ENCODE measurements around the gene AGPAT3. TPM values are rescaled to one million over a fixed set of nuclear protein-coding genes. Genes with fewer than 3 reads are reported as not detected.

Gene AGPAT3
- total RNA-seq, 1 donor from 2014 or later = 7.8 TPM

GRCh38 chr21:43900690-43901089 is 35.7 kb downstream of the AGPAT3 start:
- no peaks in the 10 kb centered on the region for H3K9me3 ChIP-seq (ENCODE audit: low read depth)
- H2AFZ ChIP-seq (replicated peaks) = no peak overlapping the region
- H3K9me3 Mint-ChIP-seq = peaks cover 19% of the 10 kb centered on the region
- H3K4me2 ChIP-seq = no peak overlapping the region
- H3K4me1 ChIP-seq = no peaks in the 10 kb centered on the region
- H3K4me1 Mint-ChIP-seq = peaks cover 13% of the 10 kb centered on the region
- no peak for TF ChIP-seq EZH2 (IDR thresholded peaks at IDR 0.05)
- H3K36me3 ChIP-seq = no peaks in the 10 kb centered on the region
- H3K4me3 Mint-ChIP-seq = no peak overlapping the region
- no peak overlapping the region for H3K27ac Mint-ChIP-seq
- peaks cover 9% of the 10 kb centered on the region for H3K27me3 Mint-ChIP-seq (ENCODE audit: insufficient read depth, low read depth)
- H3K36me3 Mint-ChIP-seq = peaks cover 25% of the 10 kb centered on the region
- H3K9ac ChIP-seq = no peak overlapping the region
- no peaks in the 10 kb centered on the region for H3K79me2 ChIP-seq (ENCODE audit: low read depth)
- no peak overlapping the region for H3K4me3 ChIP-seq
- no peak overlapping the region for H3K27ac ChIP-seq
- no peaks in the 10 kb centered on the region for H3F3A ChIP-seq (ENCODE audit: low read depth)
- DNase-seq (ENCODE audit: low spot score) = no peak
- no peaks in the 10 kb centered on the region for H3K27me3 ChIP-seq
- no peaks in the 10 kb centered on the region for H4K20me1 ChIP-seq (ENCODE audit: low read depth)

GRCh38 chr21:43902441-43902840 is 37.4 kb downstream of the AGPAT3 start:
- Histone ChIP-seq H2AFZ (replicated peaks) (no peak overlapping the region), H3K9ac (no peak overlapping the region), H3K9me3 (ENCODE audit: low read depth) (no peaks in the 10 kb centered on the region), H3K4me2 (no peak overlapping the region), H3K79me2 (ENCODE audit: low read depth) (no peaks in the 10 kb centered on the region), H3F3A (ENCODE audit: low read depth) (no peaks in the 10 kb centered on the region), H3K4me1 (no peaks in the 10 kb centered on the region), H4K20me1 (ENCODE audit: low read depth) (no peaks in the 10 kb centered on the region), H3K27ac (no peak overlapping the region), H3K4me3 (no peak overlapping the region), H3K27me3 (no peaks in the 10 kb centered on the region), H3K36me3 (no peaks in the 10 kb centered on the region)
- H3K27me3 Mint-ChIP-seq (ENCODE audit: insufficient read depth, low read depth) = peaks cover 9% of the 10 kb centered on the region
- H3K36me3 Mint-ChIP-seq = peaks cover 28% of the 10 kb centered on the region
- peaks cover 14% of the 10 kb centered on the region for H3K4me1 Mint-ChIP-seq
- DNase-seq (ENCODE audit: low spot score) = no peak
- H3K4me3 Mint-ChIP-seq = no peak overlapping the region
- TF ChIP-seq EZH2 (IDR thresholded peaks at IDR 0.05) (no peak), EZH2phosphoT487 (IDR thresholded peaks at IDR 0.05) (no peak)
- TF ChIP-seq, protein P1, sequence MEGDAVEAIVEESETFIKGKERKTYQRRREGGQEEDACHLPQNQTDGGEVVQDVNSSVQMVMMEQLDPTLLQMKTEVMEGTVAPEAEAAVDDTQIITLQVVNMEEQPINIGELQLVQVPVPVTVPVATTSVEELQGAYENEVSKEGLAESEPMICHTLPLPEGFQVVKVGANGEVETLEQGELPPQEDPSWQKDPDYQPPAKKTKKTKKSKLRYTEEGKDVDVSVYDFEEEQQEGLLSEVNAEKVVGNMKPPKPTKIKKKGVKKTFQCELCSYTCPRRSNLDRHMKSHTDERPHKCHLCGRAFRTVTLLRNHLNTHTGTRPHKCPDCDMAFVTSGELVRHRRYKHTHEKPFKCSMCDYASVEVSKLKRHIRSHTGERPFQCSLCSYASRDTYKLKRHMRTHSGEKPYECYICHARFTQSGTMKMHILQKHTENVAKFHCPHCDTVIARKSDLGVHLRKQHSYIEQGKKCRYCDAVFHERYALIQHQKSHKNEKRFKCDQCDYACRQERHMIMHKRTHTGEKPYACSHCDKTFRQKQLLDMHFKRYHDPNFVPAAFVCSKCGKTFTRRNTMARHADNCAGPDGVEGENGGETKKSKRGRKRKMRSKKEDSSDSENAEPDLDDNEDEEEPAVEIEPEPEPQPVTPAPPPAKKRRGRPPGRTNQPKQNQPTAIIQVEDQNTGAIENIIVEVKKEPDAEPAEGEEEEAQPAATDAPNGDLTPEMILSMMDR (IDR thresholded peaks at IDR 0.05) = no peak
- H3K9me3 Mint-ChIP-seq = peaks cover 19% of the 10 kb centered on the region
- H3K27ac Mint-ChIP-seq = no peak overlapping the region

- no peak overlapping the region for H3K9ac ChIP-seq
- H3K9me3 ChIP-seq (ENCODE audit: low read depth) = no peaks in the 10 kb centered on the region
- no peaks in the 10 kb centered on the region for H3K36me3 ChIP-seq
- TF ChIP-seq, protein P1 (IDR thresholded peaks at IDR 0.05) = no peak
- TF ChIP-seq EZH2phosphoT487 (IDR thresholded peaks at IDR 0.05) = no peak
- no peak for TF ChIP-seq EZH2 (IDR thresholded peaks at IDR 0.05)
- H3F3A ChIP-seq (ENCODE audit: low read depth) = no peaks in the 10 kb centered on the region
- H3K27ac ChIP-seq = no peak overlapping the region
- H3K79me2 ChIP-seq (ENCODE audit: low read depth) = no peaks in the 10 kb centered on the region
- H3K9me3 Mint-ChIP-seq = peaks cover 10% of the 10 kb centered on the region
- H3K4me3 ChIP-seq = no peak overlapping the region
- H3K4me2 ChIP-seq = no peak overlapping the region
- peaks cover 22% of the 10 kb centered on the region for H3K36me3 Mint-ChIP-seq
- peaks cover 9% of the 10 kb centered on the region for H3K27me3 Mint-ChIP-seq (ENCODE audit: insufficient read depth, low read depth)
- H3K4me1 ChIP-seq = no peaks in the 10 kb centered on the region
- DNase-seq (ENCODE audit: low spot score) = no peak
- H4K20me1 ChIP-seq (ENCODE audit: low read depth) = no peaks in the 10 kb centered on the region
- H3K27ac Mint-ChIP-seq = peak overlapping the region; percentile 55
- H2AFZ ChIP-seq (replicated peaks) = no peak overlapping the region
- H3K27me3 ChIP-seq = no peaks in the 10 kb centered on the region
- peaks cover 23% of the 10 kb centered on the region for H3K4me1 Mint-ChIP-seq
- no peak overlapping the region for H3K4me3 Mint-ChIP-seq
Measured at GRCh38 chr21:43903451-43904091, 38.5 kb downstream of the AGPAT3 start.

GRCh38 chr21:43904331-43904781 is 39.3 kb downstream of the AGPAT3 start:
- Histone ChIP-seq H3K4me1 (no peaks in the 10 kb centered on the region), H3K27me3 (no peaks in the 10 kb centered on the region), H3F3A (ENCODE audit: low read depth) (no peaks in the 10 kb centered on the region), H3K27ac (no peak overlapping the region), H3K9me3 (ENCODE audit: low read depth) (no peaks in the 10 kb centered on the region), H3K9ac (no peak overlapping the region), H3K4me2 (no peak overlapping the region), H3K36me3 (no peaks in the 10 kb centered on the region), H3K79me2 (ENCODE audit: low read depth) (no peaks in the 10 kb centered on the region), H4K20me1 (ENCODE audit: low read depth) (no peaks in the 10 kb centered on the region), H2AFZ (replicated peaks) (no peak overlapping the region), H3K4me3 (no peak overlapping the region)
- Mint-ChIP-seq H3K27ac (no peak overlapping the region), H3K4me3 (no peak overlapping the region), H3K4me1 (peaks cover 25% of the 10 kb centered on the region), H3K9me3 (peaks cover 5% of the 10 kb centered on the region), H3K36me3 (peaks cover 17% of the 10 kb centered on the region), H3K27me3 (ENCODE audit: insufficient read depth, low read depth) (peaks cover 9% of the 10 kb centered on the region)
- TF ChIP-seq, protein P1 (IDR thresholded peaks at IDR 0.05) = no peak
- TF ChIP-seq EZH2phosphoT487 (IDR thresholded peaks at IDR 0.05) (no peak), EZH2 (IDR thresholded peaks at IDR 0.05) (no peak)
- DNase-seq (ENCODE audit: low spot score) = no peak
